IMR-90 (cell line): Measurements from ENCODE around the gene SLC9C2. TPM values are rescaled to one million over a fixed set of nuclear protein-coding genes. Genes with fewer than 3 reads are reported as not detected.

Experiments
- ATAC-seq: fragments of 200-7000 bp; cut with Tn5 transposase; 2 replicates; pipeline ENCODE4 v1.9.1; 2020; ENCODE audit warnings: low read depth, mild to moderate bottlenecking, moderate library complexity
- BruUV-seq: library from RNA; stranded (reverse); fragments of 400-500 nt; replicated peaks from 2 replicates; lab custom pipeline; 2021; lab: Mats Ljungman, UMichigan
- CTCF ChIA-PET: fragments of 300-600 bp; formaldehyde crosslinking; extraction: SDS; loops from one replicate; lab custom pipeline; 2021; ENCODE audit warnings: antibody characterized with exemption; lab: Yijun Ruan, JAX
- POLR2A ChIA-PET: fragments of 300-600 bp; sonication (Branson Sonifier 250); formaldehyde crosslinking; loops from one replicate; lab custom pipeline; 2022; ENCODE audit warnings: antibody characterized with exemption; ENCODE audit not compliant: unreplicated experiment; lab: Charles Lee
- DNase-seq: peaks from one replicate; pipeline ENCODE4 v3.0.0; 2013
- H2AFZ ChIP-seq: replicated peaks from 2 replicates; pipeline ENCODE3; 2013; ENCODE audit warnings: low read length, mild to moderate bottlenecking; ENCODE audit not compliant: poor library complexity
- H2AK5ac ChIP-seq: 2 replicates; pipeline ENCODE4 v1.6.1; 2013; ENCODE audit warnings: low read depth, low read length, inconsistent platforms
- H2AK9ac ChIP-seq: replicated peaks from 2 replicates; pipeline ENCODE3; 2013; ENCODE audit warnings: mild to moderate bottlenecking, low read depth, low read length, moderate library complexity; ENCODE audit not compliant: poor library complexity
- H2BK120ac ChIP-seq: 2 replicates; pipeline ENCODE4 v1.6.1; 2013; ENCODE audit warnings: low read depth, low read length, inconsistent platforms
- H2BK15ac ChIP-seq: 3 replicates; pipeline ENCODE4 v1.6.1; 2013; ENCODE audit warnings: low read depth, low read length, inconsistent platforms
- H2BK20ac ChIP-seq: 2 replicates; pipeline ENCODE4 v1.6.1; 2013; ENCODE audit warnings: low read depth, mild to moderate bottlenecking, inconsistent platforms, low read length, moderate library complexity
- H2BK5ac ChIP-seq: 2 replicates; pipeline ENCODE4 v1.6.1; 2013; ENCODE audit warnings: mild to moderate bottlenecking, low read depth, low read length, inconsistent platforms; ENCODE audit not compliant: poor library complexity, severe bottlenecking
- H3K14ac ChIP-seq: replicated peaks from 2 replicates; pipeline ENCODE4 v1.6.1; 2013; ENCODE audit warnings: low read depth, low read length, inconsistent platforms
- H3K18ac ChIP-seq: 2 replicates; pipeline ENCODE4 v1.6.1; 2013; ENCODE audit warnings: low read depth, low read length, control low read depth
- H3K23ac ChIP-seq: 2 replicates; pipeline ENCODE4 v1.6.1; 2013; ENCODE audit warnings: low read depth, low read length, inconsistent platforms
- H3K27ac ChIP-seq: 2 replicates; pipeline ENCODE4 v1.5.1; 2013; ENCODE audit warnings: mild to moderate bottlenecking, control low read depth, low read length; ENCODE audit not compliant: insufficient read depth
- H3K27me3 ChIP-seq: 2 replicates; pipeline ENCODE4 v1.6.1; 2013; ENCODE audit warnings: low read length; ENCODE audit not compliant: control insufficient read depth, insufficient read depth
- H3K36me3 ChIP-seq: 2 replicates; pipeline ENCODE4 v1.6.1; 2013; ENCODE audit warnings: low read length, mixed read lengths; ENCODE audit not compliant: control insufficient read depth, insufficient read depth
- H3K4ac ChIP-seq: 2 replicates; pipeline ENCODE4 v1.6.1; 2013; ENCODE audit warnings: low read depth, low read length, inconsistent platforms
- H3K4me1 ChIP-seq: 2 replicates; pipeline ENCODE4 v1.6.1; 2013; ENCODE audit warnings: low read length, mixed read lengths; ENCODE audit not compliant: control insufficient read depth, insufficient read depth
- H3K4me2 ChIP-seq: 2 replicates; pipeline ENCODE4 v1.6.1; 2013; ENCODE audit warnings: low read depth, mild to moderate bottlenecking, control low read depth, low read length, moderate library complexity
- H3K4me3 ChIP-seq: 2 replicates; pipeline ENCODE4 v1.5.1; 2013; ENCODE audit warnings: low read depth, mild to moderate bottlenecking, control low read depth, low read length, moderate library complexity; ENCODE audit not compliant: insufficient read depth
- H3K56ac ChIP-seq: 2 replicates; pipeline ENCODE4 v1.6.1; 2013; ENCODE audit warnings: low read length, inconsistent platforms; ENCODE audit not compliant: insufficient read depth; ENCODE audit errors: extremely low read depth
- H3K79me1 ChIP-seq, 2 experiments: 2 replicates each; pipeline ENCODE4 v1.6.1; 2013; ENCODE audit warnings: low read length in 2 of 2, inconsistent platforms in 1 of 2, low read depth in 1 of 2
- H3K9ac ChIP-seq: 2 replicates; pipeline ENCODE4 v1.6.1; 2013; ENCODE audit warnings: low read depth, low read length, control low read depth
- H3K9me1 ChIP-seq: 2 replicates; pipeline ENCODE4 v1.6.1; 2013; ENCODE audit warnings: low read length, inconsistent platforms; ENCODE audit not compliant: insufficient read depth
- H3K9me3 ChIP-seq: 2 replicates; pipeline ENCODE4 v1.6.1; 2013; ENCODE audit warnings: low read length; ENCODE audit not compliant: control insufficient read depth, insufficient read depth
- H4K20me1 ChIP-seq: 2 replicates; pipeline ENCODE4 v1.6.1; 2013; ENCODE audit warnings: low read length, inconsistent platforms; ENCODE audit not compliant: insufficient read depth
- H4K5ac ChIP-seq: 2 replicates; pipeline ENCODE4 v1.6.1; 2013; ENCODE audit warnings: mild to moderate bottlenecking, low read depth, low read length, control low read depth
- H4K8ac ChIP-seq, 2 experiments: 2 replicates each; pipeline ENCODE4 v1.6.1; 2013; ENCODE audit warnings: low read depth in 2 of 2, low read length in 2 of 2, control low read depth in 1 of 2, inconsistent platforms in 1 of 2
- H4K91ac ChIP-seq: 2 replicates; pipeline ENCODE4 v1.6.1; 2013; ENCODE audit warnings: low read depth, low read length, inconsistent platforms; ENCODE audit not compliant: insufficient read depth
- BHLHE40 ChIP-seq: fragments of 150-350 bp; IDR thresholded peaks from 2 replicates; pipeline ENCODE4 v1.6.1; 2016; ENCODE audit warnings: mild to moderate bottlenecking, low read depth, low read length
- CEBPB ChIP-seq: IDR thresholded peaks from 2 replicates; pipeline ENCODE4 v1.6.1; 2012; ENCODE audit warnings: low read depth, low read length, improper control_type of control experiment
- CHD1 ChIP-seq: IDR thresholded peaks from 2 replicates; pipeline ENCODE4 v1.6.1; 2012; ENCODE audit warnings: low read depth, low read length, improper control_type of control experiment
- CTCF ChIP-seq: conservative IDR thresholded peaks from 2 replicates; pipeline ENCODE4 v1.5.1; 2012; ENCODE audit warnings: mild to moderate bottlenecking, low read depth, low read length, improper control_type of control experiment
- ELK1 ChIP-seq: fragments of 150-350 bp; IDR thresholded peaks from 2 replicates; pipeline ENCODE4 v1.6.1; 2016; ENCODE audit warnings: low read depth, mild to moderate bottlenecking, low read length, moderate library complexity, borderline replicate concordance
- FOS ChIP-seq: fragments of 150-350 bp; IDR thresholded peaks from 2 replicates; pipeline ENCODE4 v1.6.1; 2016; ENCODE audit warnings: low read depth, low read length
- MAFK ChIP-seq: IDR thresholded peaks from 2 replicates; pipeline ENCODE4 v1.6.1; 2012; ENCODE audit warnings: low read depth, low read length, improper control_type of control experiment
- NFE2L2 ChIP-seq: fragments of 150-350 bp; IDR thresholded peaks from 2 replicates; pipeline ENCODE4 v1.6.1; 2016; ENCODE audit warnings: low read depth, mild to moderate bottlenecking, low read length
- RCOR1 ChIP-seq: IDR thresholded peaks from 2 replicates; pipeline ENCODE4 v1.6.1; 2012; ENCODE audit warnings: mild to moderate bottlenecking, low read length, improper control_type of control experiment; ENCODE audit not compliant: insufficient replicate concordance
- RFX5 ChIP-seq: IDR thresholded peaks from 2 replicates; pipeline ENCODE4 v1.8.0; 2012; ENCODE audit warnings: low read depth, mild to moderate bottlenecking, low read length, moderate library complexity
- WGBS, 2 experiments: methylation state at CpG; one replicate each; pipeline versions ENCODE4 v1.1.5 to v1.1.7; 2013; ENCODE audit warnings: missing lambda C conversion rate in 2 of 2; ENCODE audit not compliant: insufficient read length in 1 of 2; ENCODE audit errors: extremely low coverage in 2 of 2; 5-methylcytosine and 5-hydroxymethylcytosine counted together
- dilution Hi-C: fragments of 300-500 bp; cut with HindIII; formaldehyde crosslinking; loops from one replicate; pipeline ENCODE4 v1.14.3; 2018; ENCODE audit warnings: low sequenced_read_pairs; ENCODE audit not compliant: unreplicated experiment
- in situ Hi-C: fragments of 300-500 bp; cut with MboI; formaldehyde crosslinking; loops from 3 replicates; pipeline ENCODE4 v1.14.3; 2019; ENCODE audit warnings: low sequenced_read_pairs, inconsistent platforms, mixed read lengths
- intact Hi-C: fragments of 100-400 bp; cut with micrococcal nuclease; formaldehyde crosslinking; loops from 2 replicates; pipeline ENCODE4 v1.10.0; 2022
- polyA plus RNA-seq, 3 experiments: library from polyadenylated mRNA; depleted of rRNA; stranded (reverse); fragments of >200 nt; gene quantifications; 2 replicates each; pipeline ENCODE4 v1.2.3, GENCODE V29; 2012; ENCODE audit warnings: low replicate concordance in 1 of 3
- total RNA-seq: library from RNA; depleted of rRNA; stranded (reverse); fragments of >200 nt; gene quantifications from 2 replicates; pipeline ENCODE4 v1.2.3, GENCODE V29; 2012

SLC9C2 gene
- total and polyA plus RNA-seq, 2 of the 4 experiments (the other 2 are of a cell fraction) = not detected

GRCh38 chr1:173554089-173554488 lies 48.8 kb downstream of the SLC9C2 start:
- in situ Hi-C loops (no loop called here), intact Hi-C loops (no loop called here), dilution Hi-C loops (no loop called here)
- ChIA-PET POLR2A (no interaction called here), CTCF (no interaction called here)
- Histone ChIP-seq H2AK5ac (no peak overlapping the region), H3K4me3 (no peak overlapping the region), H4K20me1 (no peaks in the 10 kb centered on the region), H3K36me3 (no peaks in the 10 kb centered on the region), H3K56ac (no peak overlapping the region), H3K18ac (no peak overlapping the region), H2BK120ac (no peak overlapping the region), H3K27ac (no peak overlapping the region), H3K4ac (no peak overlapping the region), H3K9ac (no peak overlapping the region), H3K79me1 (no peaks in the 10 kb centered on the region), H3K4me2 (no peak overlapping the region), H3K9me1 (no peaks in the 10 kb centered on the region), H2BK5ac (no peak overlapping the region), H3K9me3 (no peaks in the 10 kb centered on the region), H3K14ac (no peak overlapping the region), H2AFZ (no peak overlapping the region), H4K91ac (no peak overlapping the region), H3K4me1 (no peaks in the 10 kb centered on the region), H2AK9ac (no peak overlapping the region), H2BK15ac (no peak overlapping the region), H4K8ac (no peak overlapping the region), H4K5ac (no peak overlapping the region), H2BK20ac (no peak overlapping the region), H3K27me3 (no peaks in the 10 kb centered on the region), H3K23ac (no peak overlapping the region)
- no CpG with 5 or more reads among the region's 4 CpGs for WGBS, 2 experiments
- ATAC-seq (no peak), DNase-seq (no peak)
- TF ChIP-seq CHD1 = no peak
- no peak for TF ChIP-seq BHLHE40
- TF ChIP-seq CEBPB = no peak
- no peak for TF ChIP-seq RCOR1
- TF ChIP-seq CTCF = no peak
- no peak for TF ChIP-seq MAFK
- no peak for TF ChIP-seq FOS
- no peak for TF ChIP-seq NFE2L2
- no peak for TF ChIP-seq ELK1
- TF ChIP-seq RFX5 = no peak
- BruUV-seq = no TSS peak
